IPS-15b (cell line): ENCODE results near the gene COMMD8.

ENCODE experiments used
- H3K27me3 ChIP-seq: one replicate; pipeline ENCODE4 v1.6.1; 2013; ENCODE audit warnings: low read length; ENCODE audit not compliant: control insufficient read depth, insufficient read depth
- H3K36me3 ChIP-seq: one replicate; pipeline ENCODE4 v1.6.1; 2013; ENCODE audit warnings: low read length; ENCODE audit not compliant: control insufficient read depth, insufficient read depth
- H3K4me1 ChIP-seq: one replicate; pipeline ENCODE4 v1.6.1; 2013; ENCODE audit warnings: mild to moderate bottlenecking, low read length; ENCODE audit not compliant: control insufficient read depth, insufficient read depth
- H3K4me3 ChIP-seq: one replicate; pipeline ENCODE4 v1.5.1; 2013; ENCODE audit warnings: low read depth, low read length
- H3K9ac ChIP-seq: one replicate; pipeline ENCODE4 v1.6.1; 2013; ENCODE audit warnings: low read depth, mild to moderate bottlenecking, low read length
- H3K9me3 ChIP-seq: one replicate; pipeline ENCODE4 v1.6.1; 2013; ENCODE audit warnings: mild to moderate bottlenecking, low read length; ENCODE audit not compliant: control insufficient read depth, insufficient read depth

Gene COMMD8

DNA sequence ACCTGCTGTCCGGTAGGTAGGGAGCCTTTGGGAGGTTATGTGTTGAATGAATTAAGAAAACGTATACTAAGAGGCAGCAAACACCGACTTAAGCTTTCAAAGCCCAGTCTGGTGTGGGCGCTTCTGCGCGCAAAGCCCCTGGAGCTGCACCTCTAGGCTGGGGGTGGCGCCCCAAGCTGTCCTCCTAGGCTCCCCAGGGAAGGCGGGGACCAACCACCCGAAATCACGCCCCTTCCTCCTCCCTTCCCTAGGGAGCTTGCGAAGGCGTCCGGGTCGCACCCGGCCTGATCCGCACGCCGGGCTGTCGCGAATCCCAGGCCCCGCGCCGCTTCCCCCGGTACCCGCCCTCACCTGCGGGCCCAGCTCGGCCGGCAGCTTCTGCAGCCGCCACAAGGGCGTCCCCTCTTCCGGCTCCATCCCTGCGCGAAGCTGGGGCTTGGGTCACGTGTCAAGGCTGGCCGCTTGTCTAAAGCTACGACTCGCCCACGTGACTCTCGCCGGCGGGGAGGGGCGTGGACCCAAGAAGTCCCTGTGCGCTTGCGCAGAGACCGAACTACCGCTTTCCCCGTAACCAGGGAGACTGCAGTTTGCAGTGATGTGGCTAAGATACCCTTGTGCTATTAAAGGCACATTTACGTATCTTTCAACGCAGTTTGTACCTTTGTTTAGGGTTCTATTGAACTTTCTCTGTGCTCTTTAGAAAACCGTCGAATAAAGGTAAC is at the start of gene COMMD8:
COMMD8 (minus strand) TSS at position 468 of the 722 bp plus-strand sequence; CDS start at position 417, 51 bp downstream.
- Histone ChIP-seq H3K4me1 (no peaks in the 10 kb centered on the region), H3K9me3 (no peaks in the 10 kb centered on the region), H3K27me3 (no peaks in the 10 kb centered on the region), H3K4me3 (peak within 1 kb of the TSS; percentile 86), H3K36me3 (no peaks in the 10 kb centered on the region), H3K9ac (peak within 1 kb of the TSS; percentile 62)

GRCh38 chr4:47510506-47511143 is 47.1 kb upstream of the COMMD8 start:
- peaks cover 8% of the 10 kb centered on the region for H3K4me1 ChIP-seq
- H3K4me3 ChIP-seq, result no peak overlapping the region
- H3K9ac ChIP-seq, result no peak overlapping the region

GRCh38 chr4:47505666-47506065 is 42.2 kb upstream of the COMMD8 start:
- no peaks in the 10 kb centered on the region for H3K27me3 ChIP-seq
- H3K4me1 ChIP-seq, result peaks cover 8% of the 10 kb centered on the region
- no peaks in the 10 kb centered on the region for H3K9me3 ChIP-seq
- H3K36me3 ChIP-seq, result no peaks in the 10 kb centered on the region
- no peak overlapping the region for H3K4me3 ChIP-seq
- H3K9ac ChIP-seq, result no peak overlapping the region

More at GRCh38 chr4:47510506-47511143, 47.1 kb upstream of the COMMD8 start:
- Histone ChIP-seq H3K9me3 (no peaks in the 10 kb centered on the region), H3K36me3 (no peaks in the 10 kb centered on the region), H3K27me3 (no peaks in the 10 kb centered on the region)

- H3K9ac ChIP-seq, result no peak overlapping the region
- peaks cover 6% of the 10 kb centered on the region for H3K4me1 ChIP-seq
- H3K9me3 ChIP-seq, result no peaks in the 10 kb centered on the region
- H3K36me3 ChIP-seq, result no peaks in the 10 kb centered on the region
- no peak overlapping the region for H3K4me3 ChIP-seq
- H3K27me3 ChIP-seq, result no peaks in the 10 kb centered on the region
Measured at GRCh38 chr4:47505147-47505546, 41.6 kb upstream of the COMMD8 start.

DNA sequence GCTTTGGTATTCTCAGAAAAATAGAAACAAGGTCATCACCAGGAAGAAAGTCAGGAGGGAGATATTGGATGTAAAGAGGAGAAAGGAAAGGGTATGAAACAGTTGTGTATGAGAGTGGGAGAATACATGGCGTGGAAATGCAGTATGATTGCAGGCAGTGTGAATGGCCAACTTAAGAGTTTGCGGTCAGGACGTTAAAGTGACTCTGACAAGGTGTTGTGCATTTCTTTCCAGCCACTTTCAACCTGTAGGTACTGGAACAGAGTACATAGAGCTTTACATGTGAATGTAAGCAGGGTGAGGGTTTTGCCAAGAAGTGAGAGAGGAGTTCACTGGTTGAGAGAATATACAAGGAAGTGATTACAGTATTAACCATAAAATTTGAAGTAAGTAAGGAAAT is 37.3 kb upstream of the COMMD8 start:
- H3K4me3 ChIP-seq, result no peak overlapping the region
- no peaks in the 10 kb centered on the region for H3K4me1 ChIP-seq
- H3K9ac ChIP-seq, result no peak overlapping the region
- no peaks in the 10 kb centered on the region for H3K27me3 ChIP-seq
- no peaks in the 10 kb centered on the region for H3K36me3 ChIP-seq
- no peaks in the 10 kb centered on the region for H3K9me3 ChIP-seq

DNA sequence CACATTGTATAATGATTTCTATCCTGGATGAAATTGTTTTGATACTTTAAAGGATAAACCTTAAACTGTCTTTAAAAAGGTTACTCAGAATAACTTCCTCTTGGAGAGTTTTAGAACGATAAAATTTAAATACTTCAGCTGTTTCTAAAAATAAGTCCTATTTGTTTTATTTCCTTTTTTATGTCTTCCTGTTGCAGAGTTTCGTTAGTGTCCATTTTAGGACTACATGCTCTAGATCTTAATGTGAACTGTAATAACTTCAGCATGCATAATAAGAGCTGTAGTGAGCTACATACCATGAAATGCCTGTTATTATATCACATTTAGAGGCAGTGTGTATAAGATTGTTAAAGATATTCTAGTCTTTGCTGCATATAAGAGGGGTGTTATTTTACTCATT is 36.2 kb upstream of the COMMD8 start:
- Histone ChIP-seq H3K27me3 (no peaks in the 10 kb centered on the region), H3K4me3 (no peak overlapping the region), H3K9me3 (no peaks in the 10 kb centered on the region), H3K9ac (no peak overlapping the region), H3K36me3 (no peaks in the 10 kb centered on the region), H3K4me1 (no peaks in the 10 kb centered on the region)

GRCh38 chr4:47498899-47499298 is 35.4 kb upstream of the COMMD8 start:
- Histone ChIP-seq H3K4me1 (no peaks in the 10 kb centered on the region), H3K9ac (no peak overlapping the region), H3K4me3 (no peak overlapping the region), H3K36me3 (no peaks in the 10 kb centered on the region), H3K9me3 (no peaks in the 10 kb centered on the region), H3K27me3 (no peaks in the 10 kb centered on the region)

DNA sequence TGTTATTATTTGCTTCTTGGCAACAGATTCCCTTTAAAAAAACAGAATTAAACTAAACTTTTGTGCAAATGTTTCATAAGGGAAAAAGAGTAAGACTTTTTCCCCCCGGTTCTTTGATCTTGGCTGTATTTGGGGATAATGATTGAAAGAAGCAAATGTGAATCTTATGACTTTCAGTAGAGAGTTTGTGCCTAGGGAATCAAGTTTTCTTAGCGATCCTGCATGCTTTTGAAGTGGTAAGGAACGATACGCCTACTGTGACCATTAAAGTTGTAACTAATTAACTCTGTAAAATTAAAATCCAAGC is 30.6 kb upstream of the COMMD8 start:
- H3K9me3 ChIP-seq, result no peaks in the 10 kb centered on the region
- H3K4me3 ChIP-seq, result no peak overlapping the region
- no peaks in the 10 kb centered on the region for H3K4me1 ChIP-seq
- H3K36me3 ChIP-seq, result no peaks in the 10 kb centered on the region
- H3K9ac ChIP-seq, result no peak overlapping the region
- H3K27me3 ChIP-seq, result no peaks in the 10 kb centered on the region

- Histone ChIP-seq H3K4me1 (no peaks in the 10 kb centered on the region), H3K4me3 (no peak overlapping the region), H3K36me3 (no peaks in the 10 kb centered on the region), H3K27me3 (no peaks in the 10 kb centered on the region), H3K9me3 (no peaks in the 10 kb centered on the region), H3K9ac (no peak overlapping the region)
Measured at GRCh38 chr4:47493238-47494123, 30.0 kb upstream of the COMMD8 start.

- Histone ChIP-seq H3K9ac (no peak overlapping the region), H3K4me3 (no peak overlapping the region), H3K36me3 (no peaks in the 10 kb centered on the region), H3K4me1 (no peaks in the 10 kb centered on the region), H3K27me3 (peaks cover 6% of the 10 kb centered on the region), H3K9me3 (no peaks in the 10 kb centered on the region)
Measured at GRCh38 chr4:47490550-47490949, 27.0 kb upstream of the COMMD8 start.

GRCh38 chr4:47488706-47489105 is 25.2 kb upstream of the COMMD8 start:
- Histone ChIP-seq H3K4me3 (no peak overlapping the region), H3K4me1 (no peaks in the 10 kb centered on the region), H3K9me3 (no peaks in the 10 kb centered on the region), H3K9ac (no peak overlapping the region), H3K27me3 (peaks cover 6% of the 10 kb centered on the region), H3K36me3 (no peaks in the 10 kb centered on the region)
